Smooth muscle cell (in vitro differentiated cells): Measurements from ENCODE around the gene NUDC. TPM values are rescaled to one million over a fixed set of nuclear protein-coding genes. Genes with fewer than 3 reads are reported as not detected.

Source experiments
- DNase-seq: peaks from one replicate; lab custom pipeline; 2025; ENCODE audit not compliant: unreplicated experiment; lab: John Stamatoyannopoulos, UW
- H2AFZ ChIP-seq: fragments of 200-600 bp; sonication (generic); 2 replicates; pipeline ENCODE4 v1.6.0; 2016; ENCODE audit warnings: antibody characterized with exemption, low read depth, mild to moderate bottlenecking
- H3F3A ChIP-seq: fragments of 200-600 bp; sonication (generic); 2 replicates; pipeline ENCODE4 v1.6.0; 2017; ENCODE audit warnings: antibody characterized with exemption, low read depth
- H3K27ac ChIP-seq: fragments of 200-600 bp; sonication (generic); 2 replicates; pipeline ENCODE4 v1.5.1; 2016; ENCODE audit warnings: low read depth, mild to moderate bottlenecking
- H3K27me3 ChIP-seq: fragments of 200-600 bp; sonication (generic); 2 replicates; pipeline ENCODE4 v1.6.1; 2016; ENCODE audit warnings: low read depth, mild to moderate bottlenecking
- H3K36me3 ChIP-seq: fragments of 200-600 bp; sonication (generic); 2 replicates; pipeline ENCODE4 v1.5.1; 2016; ENCODE audit warnings: low read depth
- H3K4me1 ChIP-seq: fragments of 200-600 bp; sonication (generic); 2 replicates; pipeline ENCODE4 v1.5.1; 2016; ENCODE audit warnings: low read depth
- H3K4me2 ChIP-seq: fragments of 200-600 bp; sonication (generic); 2 replicates; pipeline ENCODE4 v1.6.0; 2016; ENCODE audit warnings: mild to moderate bottlenecking
- H3K4me3 ChIP-seq: fragments of 200-600 bp; sonication (generic); 2 replicates; pipeline ENCODE4 v1.5.1; 2016; ENCODE audit warnings: mild to moderate bottlenecking
- H3K79me2 ChIP-seq: fragments of 200-600 bp; sonication (generic); 2 replicates; pipeline ENCODE4 v1.6.0; 2016; ENCODE audit warnings: low read depth, mild to moderate bottlenecking
- H3K9ac ChIP-seq: fragments of 200-600 bp; sonication (generic); 2 replicates; pipeline ENCODE4 v1.6.0; 2016; ENCODE audit warnings: low read depth
- H3K9me3 ChIP-seq: fragments of 200-600 bp; sonication (generic); replicated peaks from 2 replicates; pipeline ENCODE4 v1.5.1; 2016; ENCODE audit warnings: low read depth
- H4K20me1 ChIP-seq: fragments of 200-600 bp; sonication (generic); 2 replicates; pipeline ENCODE4 v1.6.0; 2016; ENCODE audit warnings: low read depth
- CTCF ChIP-seq: fragments of 200-600 bp; sonication (generic); IDR thresholded peaks from 2 replicates; pipeline ENCODE4 v1.5.1; 2017; ENCODE audit warnings: borderline replicate concordance, mild to moderate bottlenecking, antibody characterized with exemption; ENCODE audit not compliant: insufficient read depth, poor library complexity, severe bottlenecking
- WGBS: methylation state at CpG from one replicate; pipeline ENCODE4 v1.1.7; 2016; ENCODE audit warnings: low lambda C conversion rate; 5-methylcytosine and 5-hydroxymethylcytosine counted together
- polyA plus RNA-seq: library from polyadenylated mRNA; unstranded; fragments of >200 nt; fragmentation: Nextera tagmentation; extraction: Ambion mirVana; gene quantifications from 2 replicates; pipeline ENCODE4 v1.2.1, GENCODE V29; 2016
- total RNA-seq: library from RNA; depleted of rRNA; stranded (reverse); fragments of >200 nt; gene quantifications from 2 replicates; pipeline ENCODE4 v1.2.3, GENCODE V29; 2014

NUDC gene
- total and polyA plus RNA-seq, 2 experiments from 2014 or later, result 23.9 to 122 TPM

DNA sequence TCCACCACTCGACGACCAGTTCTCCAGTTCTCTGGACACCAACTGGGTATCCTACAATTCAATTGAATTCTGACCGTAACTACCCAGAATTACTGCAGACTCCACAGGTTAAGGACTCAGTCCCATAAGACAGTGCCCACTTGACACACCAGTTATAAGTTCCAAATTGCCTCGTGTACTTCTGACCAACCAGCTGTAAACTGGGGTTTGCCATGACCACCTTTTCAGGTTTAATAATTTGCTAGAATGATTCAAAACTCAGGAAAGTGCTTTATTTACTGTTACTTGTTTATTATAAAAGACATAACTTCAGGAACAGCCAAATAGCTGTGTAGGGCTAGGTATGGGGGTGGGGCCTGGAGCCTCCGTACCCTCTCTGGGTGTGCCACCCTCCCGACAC, 15.3 kb downstream of the NUDC start:
- no peaks in the 10 kb centered on the region for H3F3A ChIP-seq
- H3K4me2 ChIP-seq, result no peak overlapping the region
- TF ChIP-seq CTCF, result no peak
- no peak for DNase-seq
- WGBS, result 96% methylated on average over 6 of the region's 6 CpGs
- H4K20me1 ChIP-seq, result peaks cover 36% of the 10 kb centered on the region
- peaks cover 26% of the 10 kb centered on the region for H3K79me2 ChIP-seq
- H3K27ac ChIP-seq, result no peak overlapping the region
- no peaks in the 10 kb centered on the region for H3K36me3 ChIP-seq
- H3K9me3 ChIP-seq, result no peaks in the 10 kb centered on the region
- H2AFZ ChIP-seq, result no peak overlapping the region
- H3K27me3 ChIP-seq, result no peaks in the 10 kb centered on the region
- no peaks in the 10 kb centered on the region for H3K4me1 ChIP-seq
- H3K9ac ChIP-seq, result no peak overlapping the region
- H3K4me3 ChIP-seq, result no peak overlapping the region

DNA sequence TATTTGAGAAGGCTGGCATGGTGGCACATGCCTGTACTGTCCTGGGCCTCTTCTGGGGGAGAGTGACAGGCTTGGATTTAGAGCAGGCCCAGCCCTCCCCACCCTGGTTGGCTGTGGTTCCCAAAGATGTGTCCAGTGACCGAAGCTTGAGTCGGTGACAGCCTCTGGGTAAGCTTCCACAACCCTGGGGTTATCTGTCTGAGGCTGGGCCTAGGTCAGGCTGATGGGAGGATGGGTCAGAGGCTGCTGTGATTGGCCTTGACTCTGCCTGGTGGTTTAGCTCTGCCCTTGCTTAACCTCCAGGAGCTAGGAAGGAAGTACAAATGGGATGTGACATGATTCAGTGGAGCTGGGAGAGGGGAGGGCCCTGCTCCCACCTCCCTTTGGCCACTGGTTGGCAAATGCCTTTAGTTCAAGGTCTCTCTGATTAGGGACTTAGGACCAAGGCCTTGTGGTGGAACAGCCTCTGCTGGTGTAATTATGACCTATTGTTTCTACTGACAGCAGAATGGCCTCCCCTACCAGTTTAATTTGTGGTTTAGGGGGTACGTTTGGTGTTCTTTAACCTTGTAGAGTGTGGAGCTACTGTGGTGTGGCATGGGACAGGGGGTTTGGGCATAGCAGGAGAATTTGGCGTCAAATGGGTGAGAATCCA, 16.6 kb downstream of the NUDC start:
- Histone ChIP-seq H3K4me1 (no peaks in the 10 kb centered on the region), H3K4me2 (no peak overlapping the region), H3K79me2 (peaks cover 26% of the 10 kb centered on the region), H3K4me3 (no peak overlapping the region), H3K36me3 (no peaks in the 10 kb centered on the region), H3K27ac (no peak overlapping the region), H2AFZ (no peak overlapping the region), H3K27me3 (no peaks in the 10 kb centered on the region), H4K20me1 (peaks cover 32% of the 10 kb centered on the region), H3K9ac (no peak overlapping the region), H3K9me3 (no peaks in the 10 kb centered on the region), H3F3A (no peaks in the 10 kb centered on the region)
- no peak for TF ChIP-seq CTCF
- WGBS, result 86% methylated on average over 4 of the region's 4 CpGs
- no peak for DNase-seq

DNA sequence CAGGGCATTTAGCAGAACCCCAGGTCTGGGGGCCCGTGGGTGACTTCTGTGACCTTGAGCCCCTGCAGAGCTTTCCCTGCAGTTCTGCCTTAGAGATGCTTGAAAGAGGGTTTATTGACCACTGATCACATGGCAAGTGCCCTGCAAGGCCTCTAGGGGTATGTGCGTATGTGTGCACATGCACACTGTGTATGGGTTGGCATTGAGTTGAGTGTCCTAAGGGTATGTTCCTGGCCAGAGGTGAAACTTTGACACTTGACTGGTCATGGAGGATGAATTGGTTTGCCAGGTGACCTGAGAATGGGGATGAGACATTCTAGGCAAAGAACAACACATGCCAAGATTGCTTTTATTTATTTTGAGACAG, 17.1 kb downstream of the NUDC start:
- Histone ChIP-seq H3K27ac (no peak overlapping the region), H3K36me3 (peaks cover 5% of the 10 kb centered on the region), H3K9me3 (no peaks in the 10 kb centered on the region), H3K27me3 (no peaks in the 10 kb centered on the region), H3K9ac (no peak overlapping the region), H3K4me2 (no peak overlapping the region), H4K20me1 (peaks cover 32% of the 10 kb centered on the region), H3K4me1 (no peaks in the 10 kb centered on the region), H2AFZ (no peak overlapping the region), H3K79me2 (peaks cover 26% of the 10 kb centered on the region), H3F3A (no peaks in the 10 kb centered on the region), H3K4me3 (no peak overlapping the region)
- no peak for DNase-seq
- WGBS, result 96% methylated on average over 2 of the region's 2 CpGs
- TF ChIP-seq CTCF, result no peak

DNA sequence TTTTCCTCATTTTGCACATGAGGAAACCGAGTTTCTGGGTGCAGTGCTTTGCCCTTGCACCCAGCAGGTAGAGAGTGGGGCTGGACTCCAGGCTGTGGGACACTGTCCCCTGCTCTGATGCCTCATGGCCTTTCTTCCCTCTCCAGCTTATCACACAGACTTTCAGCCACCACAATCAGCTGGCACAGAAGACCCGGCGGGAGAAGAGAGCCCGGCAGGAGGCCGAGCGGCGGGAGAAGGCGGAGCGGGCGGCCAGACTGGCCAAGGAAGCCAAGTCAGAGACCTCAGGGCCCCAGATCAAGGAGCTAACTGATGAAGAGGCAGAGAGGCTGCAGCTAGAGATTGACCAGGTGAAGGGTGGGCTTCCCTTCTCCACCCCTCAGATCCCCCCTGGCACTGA, 19.8 kb downstream of the NUDC start:
- no peaks in the 10 kb centered on the region for H3K9me3 ChIP-seq
- H3K9ac ChIP-seq, result no peak overlapping the region
- H3K27ac ChIP-seq, result no peak overlapping the region
- 99% methylated on average over 10 of the region's 10 CpGs for WGBS
- H4K20me1 ChIP-seq, result peaks cover 32% of the 10 kb centered on the region
- no peaks in the 10 kb centered on the region for H3K4me1 ChIP-seq
- H3K79me2 ChIP-seq, result peaks cover 26% of the 10 kb centered on the region
- H3F3A ChIP-seq, result peaks cover 2% of the 10 kb centered on the region
- H3K4me3 ChIP-seq, result no peak overlapping the region
- no peaks in the 10 kb centered on the region for H3K27me3 ChIP-seq
- no peak for DNase-seq
- no peak overlapping the region for H2AFZ ChIP-seq
- no peak for TF ChIP-seq CTCF
- H3K4me2 ChIP-seq, result no peak overlapping the region
- peaks cover 5% of the 10 kb centered on the region for H3K36me3 ChIP-seq
